ENCODE measurements around the gene MGST2. TPM values are rescaled to one million over a fixed set of nuclear protein-coding genes. Genes with fewer than 3 reads are reported as not detected.

MGST2 gene
- polyA plus RNA-seq, 1 experiment, result 10.0 TPM

DNA sequence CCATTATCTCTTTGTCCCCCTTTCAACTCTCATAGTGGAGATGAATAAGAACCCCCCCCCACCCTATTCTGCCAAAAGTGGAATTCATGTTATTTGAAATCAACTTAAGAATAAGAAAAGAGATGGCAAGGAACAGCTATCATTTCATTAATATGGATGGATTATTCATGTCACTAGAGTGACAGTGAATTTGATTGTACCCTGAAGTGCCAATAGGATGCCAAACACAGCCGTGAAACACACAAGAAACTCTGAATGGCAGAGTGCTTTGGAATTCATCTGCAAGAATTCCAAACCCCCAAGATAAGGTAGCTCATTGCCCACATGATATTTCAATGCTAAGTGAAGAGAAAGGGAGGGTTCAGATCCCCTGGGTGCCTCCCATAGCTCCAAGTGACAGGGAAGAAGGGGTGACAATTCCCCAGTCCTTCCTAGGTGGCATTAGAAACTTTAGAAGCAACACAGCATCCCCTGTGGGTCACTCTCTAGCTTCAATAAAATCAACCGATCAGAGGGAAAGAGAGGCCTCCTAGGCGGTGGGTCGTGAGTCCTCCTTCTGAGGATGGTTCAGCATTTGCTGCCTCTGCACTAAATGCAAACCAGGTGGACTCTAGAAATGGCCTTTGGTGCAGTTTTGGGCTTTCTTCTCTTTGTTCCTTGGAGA is 84.3 kb downstream of the MGST2 start:
- ChIA-PET POLR2A (no interaction called here), CTCF (interaction anchor here (0.7 to 1.2 kb wide), 4 partner anchors 9 to 499 kb away, joined by 3 to 4 read pairs (median 3); no protein-coding TSS in a partner anchor)
- TF ChIP-seq, protein P1, sequence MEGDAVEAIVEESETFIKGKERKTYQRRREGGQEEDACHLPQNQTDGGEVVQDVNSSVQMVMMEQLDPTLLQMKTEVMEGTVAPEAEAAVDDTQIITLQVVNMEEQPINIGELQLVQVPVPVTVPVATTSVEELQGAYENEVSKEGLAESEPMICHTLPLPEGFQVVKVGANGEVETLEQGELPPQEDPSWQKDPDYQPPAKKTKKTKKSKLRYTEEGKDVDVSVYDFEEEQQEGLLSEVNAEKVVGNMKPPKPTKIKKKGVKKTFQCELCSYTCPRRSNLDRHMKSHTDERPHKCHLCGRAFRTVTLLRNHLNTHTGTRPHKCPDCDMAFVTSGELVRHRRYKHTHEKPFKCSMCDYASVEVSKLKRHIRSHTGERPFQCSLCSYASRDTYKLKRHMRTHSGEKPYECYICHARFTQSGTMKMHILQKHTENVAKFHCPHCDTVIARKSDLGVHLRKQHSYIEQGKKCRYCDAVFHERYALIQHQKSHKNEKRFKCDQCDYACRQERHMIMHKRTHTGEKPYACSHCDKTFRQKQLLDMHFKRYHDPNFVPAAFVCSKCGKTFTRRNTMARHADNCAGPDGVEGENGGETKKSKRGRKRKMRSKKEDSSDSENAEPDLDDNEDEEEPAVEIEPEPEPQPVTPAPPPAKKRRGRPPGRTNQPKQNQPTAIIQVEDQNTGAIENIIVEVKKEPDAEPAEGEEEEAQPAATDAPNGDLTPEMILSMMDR (IDR thresholded peaks at IDR 0.05; ENCODE audit: insufficient read depth, low read depth, low read length), result no peak
- H3K4me3 ChIP-seq (ENCODE audit: low read depth, low read length), result no peak overlapping the region
- H3K27me3 ChIP-seq (ENCODE audit: control insufficient read depth, insufficient read depth, low read length), result no peaks in the 10 kb centered on the region
- no peaks in the 10 kb centered on the region for H3K36me3 ChIP-seq (ENCODE audit: control insufficient read depth, insufficient read depth, low read length)
- DNase-seq (ENCODE audit: low read depth), result no peak

DNA sequence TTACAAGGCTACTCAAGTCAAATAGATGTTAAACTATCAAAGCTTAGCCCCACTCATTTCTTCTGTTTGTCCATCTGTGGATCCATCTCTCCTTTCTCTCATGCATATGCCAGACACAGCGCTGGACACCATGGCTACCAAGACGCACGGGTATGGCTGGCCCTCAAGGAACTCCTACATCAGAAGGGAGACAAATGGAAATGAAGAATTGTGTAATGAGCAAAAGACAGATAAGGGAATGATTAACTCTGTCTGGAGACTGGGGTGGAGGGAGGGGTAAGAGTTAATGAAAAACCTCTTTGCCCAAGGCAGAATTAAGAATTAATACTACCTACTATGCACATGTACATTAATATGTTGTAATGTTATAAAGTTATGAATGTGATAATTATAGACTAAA is 88.1 kb downstream of the MGST2 start:
- Histone ChIP-seq H3K4me3 (ENCODE audit: low read depth, low read length) (no peak overlapping the region), H3K36me3 (ENCODE audit: control insufficient read depth, insufficient read depth, low read length) (no peaks in the 10 kb centered on the region), H3K27me3 (ENCODE audit: control insufficient read depth, insufficient read depth, low read length) (peaks cover 1% of the 10 kb centered on the region)
- CTCF ChIA-PET, result no interaction called here
- no peak for DNase-seq (ENCODE audit: low read depth)
- TF ChIP-seq, protein P1 (IDR thresholded peaks at IDR 0.05; ENCODE audit: insufficient read depth, low read depth, low read length), result no peak
- POLR2A ChIA-PET, result no interaction called here

Other genes with a start within 250 kb of the MGST2 start
- 4.0 and 6.2 TPM in 2 replicates for gene RAB33B, start 211.7 kb upstream of the MGST2 start, polyA plus RNA-seq (2011; rRNA removed)
- 14.5 and 24.2 TPM in 2 replicates for gene SETD7, start 109.6 kb upstream of the MGST2 start, polyA plus RNA-seq (2011; rRNA removed)